IMR-90 (cell line): ENCODE results near the gene RAB42. TPM values are rescaled to one million over a fixed set of nuclear protein-coding genes. Genes with fewer than 3 reads are reported as not detected.

Source experiments
- ATAC-seq: fragments of 200-7000 bp; cut with Tn5 transposase; 2 replicates; pipeline ENCODE4 v1.9.1; 2020; ENCODE audit warnings: low read depth, mild to moderate bottlenecking, moderate library complexity
- BruUV-seq: library from RNA; stranded (reverse); fragments of 400-500 nt; replicated peaks from 2 replicates; lab custom pipeline; 2021; lab: Mats Ljungman, UMichigan
- CTCF ChIA-PET: fragments of 300-600 bp; formaldehyde crosslinking; extraction: SDS; loops from one replicate; lab custom pipeline; 2021; ENCODE audit warnings: antibody characterized with exemption; lab: Yijun Ruan, JAX
- POLR2A ChIA-PET: fragments of 300-600 bp; sonication (Branson Sonifier 250); formaldehyde crosslinking; loops from one replicate; lab custom pipeline; 2022; ENCODE audit warnings: antibody characterized with exemption; ENCODE audit not compliant: unreplicated experiment; lab: Charles Lee
- DNase-seq: peaks from one replicate; pipeline ENCODE4 v3.0.0; 2013
- H2AFZ ChIP-seq: replicated peaks from 2 replicates; pipeline ENCODE3; 2013; ENCODE audit warnings: low read length, mild to moderate bottlenecking; ENCODE audit not compliant: poor library complexity
- H2AK5ac ChIP-seq: 2 replicates; pipeline ENCODE4 v1.6.1; 2013; ENCODE audit warnings: low read depth, low read length, inconsistent platforms
- H2AK9ac ChIP-seq: replicated peaks from 2 replicates; pipeline ENCODE3; 2013; ENCODE audit warnings: mild to moderate bottlenecking, low read depth, low read length, moderate library complexity; ENCODE audit not compliant: poor library complexity
- H2BK120ac ChIP-seq: 2 replicates; pipeline ENCODE4 v1.6.1; 2013; ENCODE audit warnings: low read depth, low read length, inconsistent platforms
- H2BK15ac ChIP-seq: 3 replicates; pipeline ENCODE4 v1.6.1; 2013; ENCODE audit warnings: low read depth, low read length, inconsistent platforms
- H2BK20ac ChIP-seq: 2 replicates; pipeline ENCODE4 v1.6.1; 2013; ENCODE audit warnings: low read depth, mild to moderate bottlenecking, inconsistent platforms, low read length, moderate library complexity
- H2BK5ac ChIP-seq: 2 replicates; pipeline ENCODE4 v1.6.1; 2013; ENCODE audit warnings: mild to moderate bottlenecking, low read depth, low read length, inconsistent platforms; ENCODE audit not compliant: poor library complexity, severe bottlenecking
- H3K14ac ChIP-seq: replicated peaks from 2 replicates; pipeline ENCODE4 v1.6.1; 2013; ENCODE audit warnings: low read depth, low read length, inconsistent platforms
- H3K18ac ChIP-seq: 2 replicates; pipeline ENCODE4 v1.6.1; 2013; ENCODE audit warnings: low read depth, low read length, control low read depth
- H3K23ac ChIP-seq: 2 replicates; pipeline ENCODE4 v1.6.1; 2013; ENCODE audit warnings: low read depth, low read length, inconsistent platforms
- H3K27ac ChIP-seq: 2 replicates; pipeline ENCODE4 v1.5.1; 2013; ENCODE audit warnings: mild to moderate bottlenecking, control low read depth, low read length; ENCODE audit not compliant: insufficient read depth
- H3K27me3 ChIP-seq: 2 replicates; pipeline ENCODE4 v1.6.1; 2013; ENCODE audit warnings: low read length; ENCODE audit not compliant: control insufficient read depth, insufficient read depth
- H3K36me3 ChIP-seq: 2 replicates; pipeline ENCODE4 v1.6.1; 2013; ENCODE audit warnings: low read length, mixed read lengths; ENCODE audit not compliant: control insufficient read depth, insufficient read depth
- H3K4ac ChIP-seq: 2 replicates; pipeline ENCODE4 v1.6.1; 2013; ENCODE audit warnings: low read depth, low read length, inconsistent platforms
- H3K4me1 ChIP-seq: 2 replicates; pipeline ENCODE4 v1.6.1; 2013; ENCODE audit warnings: low read length, mixed read lengths; ENCODE audit not compliant: control insufficient read depth, insufficient read depth
- H3K4me2 ChIP-seq: 2 replicates; pipeline ENCODE4 v1.6.1; 2013; ENCODE audit warnings: low read depth, mild to moderate bottlenecking, control low read depth, low read length, moderate library complexity
- H3K4me3 ChIP-seq: 2 replicates; pipeline ENCODE4 v1.5.1; 2013; ENCODE audit warnings: low read depth, mild to moderate bottlenecking, control low read depth, low read length, moderate library complexity; ENCODE audit not compliant: insufficient read depth
- H3K56ac ChIP-seq: 2 replicates; pipeline ENCODE4 v1.6.1; 2013; ENCODE audit warnings: low read length, inconsistent platforms; ENCODE audit not compliant: insufficient read depth; ENCODE audit errors: extremely low read depth
- H3K79me1 ChIP-seq, 2 experiments: 2 replicates each; pipeline ENCODE4 v1.6.1; 2013; ENCODE audit warnings: low read length in 2 of 2, inconsistent platforms in 1 of 2, low read depth in 1 of 2
- H3K9ac ChIP-seq: 2 replicates; pipeline ENCODE4 v1.6.1; 2013; ENCODE audit warnings: low read depth, low read length, control low read depth
- H3K9me1 ChIP-seq: 2 replicates; pipeline ENCODE4 v1.6.1; 2013; ENCODE audit warnings: low read length, inconsistent platforms; ENCODE audit not compliant: insufficient read depth
- H3K9me3 ChIP-seq: 2 replicates; pipeline ENCODE4 v1.6.1; 2013; ENCODE audit warnings: low read length; ENCODE audit not compliant: control insufficient read depth, insufficient read depth
- H4K20me1 ChIP-seq: 2 replicates; pipeline ENCODE4 v1.6.1; 2013; ENCODE audit warnings: low read length, inconsistent platforms; ENCODE audit not compliant: insufficient read depth
- H4K5ac ChIP-seq: 2 replicates; pipeline ENCODE4 v1.6.1; 2013; ENCODE audit warnings: mild to moderate bottlenecking, low read depth, low read length, control low read depth
- H4K8ac ChIP-seq, 2 experiments: 2 replicates each; pipeline ENCODE4 v1.6.1; 2013; ENCODE audit warnings: low read depth in 2 of 2, low read length in 2 of 2, control low read depth in 1 of 2, inconsistent platforms in 1 of 2
- H4K91ac ChIP-seq: 2 replicates; pipeline ENCODE4 v1.6.1; 2013; ENCODE audit warnings: low read depth, low read length, inconsistent platforms; ENCODE audit not compliant: insufficient read depth
- CEBPB ChIP-seq: IDR thresholded peaks from 2 replicates; pipeline ENCODE4 v1.6.1; 2012; ENCODE audit warnings: low read depth, low read length, improper control_type of control experiment
- ELK1 ChIP-seq: fragments of 150-350 bp; IDR thresholded peaks from 2 replicates; pipeline ENCODE4 v1.6.1; 2016; ENCODE audit warnings: low read depth, mild to moderate bottlenecking, low read length, moderate library complexity, borderline replicate concordance
- MXI1 ChIP-seq: IDR thresholded peaks from 2 replicates; pipeline ENCODE4 v1.6.1; 2012; ENCODE audit warnings: low read depth, mild to moderate bottlenecking, low read length, moderate library complexity, borderline replicate concordance
- NFE2L2 ChIP-seq: fragments of 150-350 bp; IDR thresholded peaks from 2 replicates; pipeline ENCODE4 v1.6.1; 2016; ENCODE audit warnings: low read depth, mild to moderate bottlenecking, low read length
- WGBS, 2 experiments: methylation state at CpG; one replicate each; pipeline versions ENCODE4 v1.1.5 to v1.1.7; 2013; ENCODE audit warnings: missing lambda C conversion rate in 2 of 2; ENCODE audit not compliant: insufficient read length in 1 of 2; ENCODE audit errors: extremely low coverage in 2 of 2; 5-methylcytosine and 5-hydroxymethylcytosine counted together
- dilution Hi-C: fragments of 300-500 bp; cut with HindIII; formaldehyde crosslinking; loops from one replicate; pipeline ENCODE4 v1.14.3; 2018; ENCODE audit warnings: low sequenced_read_pairs; ENCODE audit not compliant: unreplicated experiment
- in situ Hi-C: fragments of 300-500 bp; cut with MboI; formaldehyde crosslinking; loops from 3 replicates; pipeline ENCODE4 v1.14.3; 2019; ENCODE audit warnings: low sequenced_read_pairs, inconsistent platforms, mixed read lengths
- intact Hi-C: fragments of 100-400 bp; cut with micrococcal nuclease; formaldehyde crosslinking; loops from 2 replicates; pipeline ENCODE4 v1.10.0; 2022
- polyA plus RNA-seq, 3 experiments: library from polyadenylated mRNA; depleted of rRNA; stranded (reverse); fragments of >200 nt; gene quantifications; 2 replicates each; pipeline ENCODE4 v1.2.3, GENCODE V29; 2012; ENCODE audit warnings: low replicate concordance in 1 of 3
- total RNA-seq: library from RNA; depleted of rRNA; stranded (reverse); fragments of >200 nt; gene quantifications from 2 replicates; pipeline ENCODE4 v1.2.3, GENCODE V29; 2012
- TF ChIP-seq, protein P1 (sequence below): fragments of 150-350 bp; IDR thresholded peaks from 2 replicates; pipeline ENCODE4 v1.6.1; 2017; ENCODE audit warnings: mild to moderate bottlenecking, antibody characterized with exemption, low read length, low read depth

The RAB42 gene
- total and polyA plus RNA-seq, 2 of the 4 experiments (the other 2 are of a cell fraction), result 0.77 to 0.90 TPM

- TF ChIP-seq NFE2L2, result no peak
- TF ChIP-seq, protein P1, sequence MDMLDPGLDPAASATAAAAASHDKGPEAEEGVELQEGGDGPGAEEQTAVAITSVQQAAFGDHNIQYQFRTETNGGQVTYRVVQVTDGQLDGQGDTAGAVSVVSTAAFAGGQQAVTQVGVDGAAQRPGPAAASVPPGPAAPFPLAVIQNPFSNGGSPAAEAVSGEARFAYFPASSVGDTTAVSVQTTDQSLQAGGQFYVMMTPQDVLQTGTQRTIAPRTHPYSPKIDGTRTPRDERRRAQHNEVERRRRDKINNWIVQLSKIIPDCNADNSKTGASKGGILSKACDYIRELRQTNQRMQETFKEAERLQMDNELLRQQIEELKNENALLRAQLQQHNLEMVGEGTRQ, result 0 out of 2 replicates have a peak, but pooled peaks have one; percentile 27
These were observed 39.1 kb upstream of the RAB42 start, which contains the start of gene TRNAU1AP (continued) for GRCh38 chr1:28552758-28553663.

DNA sequence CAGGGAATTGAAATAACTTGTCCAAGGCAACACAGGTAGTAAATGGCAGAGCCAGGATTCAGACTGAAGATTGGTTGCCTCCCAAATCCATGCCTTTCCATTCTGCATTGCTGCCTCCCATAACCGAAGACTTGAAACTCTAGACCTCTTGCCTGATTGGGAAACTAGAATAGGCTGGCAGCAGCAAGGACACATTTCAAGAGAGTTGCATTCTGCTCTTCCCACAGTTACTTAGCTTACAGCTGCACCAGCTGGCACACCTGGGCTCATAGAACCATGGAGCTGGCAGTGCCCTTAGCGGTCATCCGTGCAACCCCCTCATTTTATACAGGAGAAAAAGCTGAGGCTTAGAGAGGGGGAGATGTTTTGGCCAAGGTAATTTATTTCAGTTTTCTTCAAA lies 31.2 kb upstream of the RAB42 start:
- Histone ChIP-seq H4K8ac (no peak overlapping the region), H3K9me3 (no peaks in the 10 kb centered on the region), H4K20me1 (no peaks in the 10 kb centered on the region), H3K27me3 (no peaks in the 10 kb centered on the region), H3K56ac (no peak overlapping the region), H2AFZ (peak overlapping the region; percentile 23), H2BK5ac (no peak overlapping the region), H2BK15ac (no peak overlapping the region), H3K14ac (no peak overlapping the region), H3K9ac (no peak overlapping the region), H3K36me3 (peaks cover 42% of the 10 kb centered on the region), H2AK5ac (no peak overlapping the region), H2AK9ac (no peak overlapping the region), H3K23ac (no peak overlapping the region), H2BK20ac (no peak overlapping the region), H3K9me1 (no peaks in the 10 kb centered on the region), H3K27ac (no peak overlapping the region), H3K18ac (no peak overlapping the region), H3K4me1 (no peaks in the 10 kb centered on the region), H3K4me3 (no peak overlapping the region), H4K5ac (no peak overlapping the region), H2BK120ac (no peak overlapping the region), H3K4me2 (no peak overlapping the region), H3K79me1 (peaks cover 6% of the 10 kb centered on the region in 2 experiments; a peak in 2 of 4 replicates), H3K4ac (no peak overlapping the region), H4K91ac (no peak overlapping the region)
- TF ChIP-seq MXI1 (no peak), ELK1 (no peak), CEBPB (no peak)
- TF ChIP-seq, protein P1, result no peak
- dilution Hi-C loops, result no loop called here
- in situ Hi-C loops, result no loop called here
- DNase-seq, result no peak
- no CpG with 5 or more reads among the region's 3 CpGs for WGBS, 2 experiments
- BruUV-seq, result no TSS peak
- ChIA-PET POLR2A (no interaction called here), CTCF (no interaction called here)
- no peak for ATAC-seq
- intact Hi-C loops, result no loop called here
